ENCODE data around the gene WDR87.

Gene WDR87

GRCh38 chr19:37941782-37942515 lies 35.6 kb upstream of the WDR87 start:
- no peak for TF ChIP-seq SIN3A (IDR thresholded peaks at IDR 0.05; ENCODE audit: borderline replicate concordance, insufficient read depth, low read length)
- no peak for TF ChIP-seq POLR2AphosphoS5 (IDR thresholded peaks at IDR 0.05; ENCODE audit: low read depth, low read length)
- TF ChIP-seq REST (IDR thresholded peaks at IDR 0.05; ENCODE audit: insufficient read depth in 1 of 2, low read depth in 2 of 2, low read length in 2 of 2) = no peak
- TF ChIP-seq FOXP2 (optimal IDR thresholded peaks at IDR 0.05; ENCODE audit: borderline replicate concordance, extremely low read depth, extremely low read length, insufficient read depth) = no peak
- TF ChIP-seq TAF1 (IDR thresholded peaks at IDR 0.05; ENCODE audit: borderline replicate concordance, insufficient read depth, low read length) = no peak

- TF ChIP-seq POLR2AphosphoS5 (IDR thresholded peaks at IDR 0.05; ENCODE audit: low read depth, low read length) (no peak), REST (IDR thresholded peaks at IDR 0.05; ENCODE audit: insufficient read depth in 1 of 2, low read depth in 2 of 2, low read length in 2 of 2) (no peak)
These were observed 32.0 kb upstream of the WDR87 start for GRCh38 chr19:37938353-37938752.

- TF ChIP-seq TAF1 (IDR thresholded peaks at IDR 0.05; ENCODE audit: borderline replicate concordance, insufficient read depth, low read length) (no peak), FOXP2 (optimal IDR thresholded peaks at IDR 0.05; ENCODE audit: borderline replicate concordance, extremely low read depth, extremely low read length, insufficient read depth) (no peak), REST (IDR thresholded peaks at IDR 0.05; ENCODE audit: insufficient read depth in 1 of 2, low read depth in 2 of 2, low read length in 2 of 2) (no peak), SIN3A (IDR thresholded peaks at IDR 0.05; ENCODE audit: borderline replicate concordance, insufficient read depth, low read length) (no peak), POLR2AphosphoS5 (IDR thresholded peaks at IDR 0.05; ENCODE audit: low read depth, low read length) (no peak)
These were observed 30.5 kb upstream of the WDR87 start for GRCh38 chr19:37936886-37937285.

- no peak for TF ChIP-seq POLR2AphosphoS5 (IDR thresholded peaks at IDR 0.05; ENCODE audit: low read depth, low read length)
- TF ChIP-seq TAF1 (IDR thresholded peaks at IDR 0.05; ENCODE audit: borderline replicate concordance, insufficient read depth, low read length) = no peak
- no peak for TF ChIP-seq REST (IDR thresholded peaks at IDR 0.05; ENCODE audit: insufficient read depth in 1 of 2, low read depth in 2 of 2, low read length in 2 of 2)
- TF ChIP-seq FOXP2 (optimal IDR thresholded peaks at IDR 0.05; ENCODE audit: borderline replicate concordance, extremely low read depth, extremely low read length, insufficient read depth) = no peak
- TF ChIP-seq SIN3A (IDR thresholded peaks at IDR 0.05; ENCODE audit: borderline replicate concordance, insufficient read depth, low read length) = no peak
These were observed 29.8 kb upstream of the WDR87 start for GRCh38 chr19:37936166-37936565.

- TF ChIP-seq FOXP2 (optimal IDR thresholded peaks at IDR 0.05; ENCODE audit: borderline replicate concordance, extremely low read depth, extremely low read length, insufficient read depth) (no peak), SIN3A (IDR thresholded peaks at IDR 0.05; ENCODE audit: borderline replicate concordance, insufficient read depth, low read length) (no peak), TAF1 (IDR thresholded peaks at IDR 0.05; ENCODE audit: borderline replicate concordance, insufficient read depth, low read length) (no peak), REST (IDR thresholded peaks at IDR 0.05; ENCODE audit: insufficient read depth in 1 of 2, low read depth in 2 of 2, low read length in 2 of 2) (no peak), POLR2AphosphoS5 (IDR thresholded peaks at IDR 0.05; ENCODE audit: low read depth, low read length) (no peak)
These were observed 28.9 kb upstream of the WDR87 start for GRCh38 chr19:37935341-37935740.
